ENCODE data around the gene FCHO1.

The FCHO1 gene

GRCh38 chr19:17755977-17756670, 4.8 kb downstream of the FCHO1 start:
- TF ChIP-seq CTCF (IDR thresholded peaks at IDR 0.05) (no peak), ZFX (IDR thresholded peaks at IDR 0.05; ENCODE audit: borderline replicate concordance) (no peak)
- no peak overlapping the region for H3K27ac ChIP-seq

GRCh38 chr19:17757125-17757524, 5.8 kb downstream of the FCHO1 start:
- TF ChIP-seq CTCF (IDR thresholded peaks at IDR 0.05) (no peak), ZFX (IDR thresholded peaks at IDR 0.05; ENCODE audit: borderline replicate concordance) (no peak)
- H3K27ac ChIP-seq: no peak overlapping the region

GRCh38 chr19:17758515-17758914, 7.2 kb downstream of the FCHO1 start:
- no peak for TF ChIP-seq CTCF (IDR thresholded peaks at IDR 0.05)
- TF ChIP-seq ZFX (IDR thresholded peaks at IDR 0.05; ENCODE audit: borderline replicate concordance): no peak
- H3K27ac ChIP-seq: no peak overlapping the region

- TF ChIP-seq CTCF (IDR thresholded peaks at IDR 0.05) (no peak), ZFX (IDR thresholded peaks at IDR 0.05; ENCODE audit: borderline replicate concordance) (no peak)
- H3K27ac ChIP-seq: no peak overlapping the region
These were observed 9.9 kb downstream of the FCHO1 start for GRCh38 chr19:17761148-17761547.

GRCh38 chr19:17762505-17763229, 11.4 kb downstream of the FCHO1 start:
- H3K27ac ChIP-seq: peak overlapping the region; percentile 88
- no peak for TF ChIP-seq CTCF (IDR thresholded peaks at IDR 0.05)
- no peak for TF ChIP-seq ZFX (IDR thresholded peaks at IDR 0.05; ENCODE audit: borderline replicate concordance)

- TF ChIP-seq ZFX (IDR thresholded peaks at IDR 0.05; ENCODE audit: borderline replicate concordance) (no peak), CTCF (IDR thresholded peaks at IDR 0.05) (no peak)
- peak overlapping the region; percentile 67; the same call in 1 of the 2 replicates for H3K27ac ChIP-seq
These were observed 13.1 kb downstream of the FCHO1 start for GRCh38 chr19:17764348-17764747.

GRCh38 chr19:17765069-17765618, 13.9 kb downstream of the FCHO1 start:
- TF ChIP-seq CTCF (IDR thresholded peaks at IDR 0.05) (no peak), ZFX (IDR thresholded peaks at IDR 0.05; ENCODE audit: borderline replicate concordance) (no peak)
- peak overlapping the region; percentile 67 for H3K27ac ChIP-seq
